ENCODE results near the gene SERPINA6. TPM values are rescaled to one million over a fixed set of nuclear protein-coding genes. Genes with fewer than 3 reads are reported as not detected.

The SERPINA6 gene
- total RNA-seq, 4 donors from 2014 or later = 0.48 to 0.82 (median 0.80) TPM; not detected in 1

GRCh38 chr14:94290197-94290596 is 32.9 kb downstream of the SERPINA6 start:
- Histone ChIP-seq H3K4me1 (peaks cover 0 to 6% (median 3%) of the 10 kb centered on the region in 4 donors), H3K27ac (no peak overlapping the region), H3K4me3 (no peak overlapping the region), H3K36me3 (no peaks in the 10 kb centered on the region), H3K9me3 (no peaks in the 10 kb centered on the region), H3K27me3 (no peaks in the 10 kb centered on the region)
- intact Hi-C loops (cut with DNase I; ENCODE audit: low total_unique reads) = no loop called here
- in situ Hi-C loops (cut with MboI; ENCODE audit: low pct_ligation_motif_present in 1 of 4, low pct_unique_long_range_greater_than_20kb in 1 of 4, low sequenced_read_pairs in 3 of 4) = no loop called here
- 78% methylated on average over 8 of the region's 8 CpGs; no CpG with 5 or more reads in 1 of the 2 donors for WGBS, 2 donors (ENCODE audit: low coverage in 1 of 2)
- no peak for TF ChIP-seq POLR2AphosphoS5 (IDR thresholded peaks at IDR 0.05)
- no peak for TF ChIP-seq EP300 (IDR thresholded peaks at IDR 0.05; ENCODE audit: low read depth)
- TF ChIP-seq CTCF (IDR thresholded peaks at IDR 0.05) = no peak
- no peak for TF ChIP-seq POLR2A (IDR thresholded peaks at IDR 0.05)
- no peak for DNase-seq

GRCh38 chr14:94288610-94289465 is 34.3 kb downstream of the SERPINA6 start:
- 52 to 100% methylated on average over 1 to 14 of the region's 14 CpGs for WGBS, 2 donors (ENCODE audit: low coverage in 1 of 2)
- Histone ChIP-seq H3K36me3 (no peaks in the 10 kb centered on the region), H3K4me3 (no peak overlapping the region), H3K27ac (no peak overlapping the region), H3K9me3 (no peaks in the 10 kb centered on the region), H3K27me3 (no peaks in the 10 kb centered on the region), H3K4me1 (peaks cover 0 to 6% (median 3%) of the 10 kb centered on the region in 4 donors)
- no peak for DNase-seq
- in situ Hi-C loops (cut with MboI; ENCODE audit: low pct_ligation_motif_present in 1 of 4, low pct_unique_long_range_greater_than_20kb in 1 of 4, low sequenced_read_pairs in 3 of 4) = no loop called here
- intact Hi-C loops (cut with DNase I; ENCODE audit: low total_unique reads) = loop anchor here (10.0 kb wide), 1 partner anchor 1076 kb away; no protein-coding TSS in a partner anchor
- no peak for TF ChIP-seq POLR2A (IDR thresholded peaks at IDR 0.05)
- no peak for TF ChIP-seq POLR2AphosphoS5 (IDR thresholded peaks at IDR 0.05)
- no peak for TF ChIP-seq EP300 (IDR thresholded peaks at IDR 0.05; ENCODE audit: low read depth)
- no peak for TF ChIP-seq CTCF (IDR thresholded peaks at IDR 0.05)

GRCh38 chr14:94285158-94285557 is 38.0 kb downstream of the SERPINA6 start:
- Histone ChIP-seq H3K4me3 (no peak overlapping the region), H3K9me3 (no peaks in the 10 kb centered on the region), H3K27me3 (no peaks in the 10 kb centered on the region), H3K36me3 (no peaks in the 10 kb centered on the region), H3K4me1 (no peaks in the 10 kb centered on the region), H3K27ac (no peak overlapping the region)
- in situ Hi-C loops (cut with MboI; ENCODE audit: low pct_ligation_motif_present in 1 of 4, low pct_unique_long_range_greater_than_20kb in 1 of 4, low sequenced_read_pairs in 3 of 4) = no loop called here
- TF ChIP-seq POLR2A (IDR thresholded peaks at IDR 0.05) (no peak), EP300 (IDR thresholded peaks at IDR 0.05; ENCODE audit: low read depth) (no peak)
- intact Hi-C loops (cut with DNase I; ENCODE audit: low total_unique reads) = loop anchor here (10.0 kb wide), 1 partner anchor 1080 kb away; no protein-coding TSS in a partner anchor
- no peak for DNase-seq

GRCh38 chr14:94284221-94284620 is 38.9 kb downstream of the SERPINA6 start:
- Histone ChIP-seq H3K27ac (no peak overlapping the region), H3K4me3 (no peak overlapping the region), H3K27me3 (no peaks in the 10 kb centered on the region), H3K36me3 (no peaks in the 10 kb centered on the region), H3K4me1 (no peaks in the 10 kb centered on the region), H3K9me3 (no peaks in the 10 kb centered on the region)
- no peak for DNase-seq
- in situ Hi-C loops (cut with MboI; ENCODE audit: low pct_ligation_motif_present in 1 of 4, low pct_unique_long_range_greater_than_20kb in 1 of 4, low sequenced_read_pairs in 3 of 4) = no loop called here
- no peak for TF ChIP-seq CTCF (IDR thresholded peaks at IDR 0.05)
- no peak for TF ChIP-seq POLR2A (IDR thresholded peaks at IDR 0.05)
- no peak for TF ChIP-seq EP300 (IDR thresholded peaks at IDR 0.05; ENCODE audit: low read depth)
- no peak for TF ChIP-seq POLR2AphosphoS5 (IDR thresholded peaks at IDR 0.05)
- intact Hi-C loops (cut with DNase I; ENCODE audit: low total_unique reads) = loop anchor here (10.0 kb wide), 1 partner anchor 1081 kb away; no protein-coding TSS in a partner anchor
- 72% methylated on average over 2 of the region's 2 CpGs; no CpG with 5 or more reads in 1 of the 2 donors for WGBS, 2 donors (ENCODE audit: low coverage in 1 of 2)
